Progenitor cell of endocrine pancreas (in vitro differentiated cells): ENCODE results near the gene PCLO. TPM values are rescaled to one million over a fixed set of nuclear protein-coding genes. Genes with fewer than 3 reads are reported as not detected.

Source experiments
- DNase-seq: peaks from one replicate; pipeline ENCODE4 v3.0.0; 2021; ENCODE audit warnings: low spot score; ENCODE audit not compliant: unreplicated experiment
- H3K27ac Mint-ChIP-seq: 2 replicates; pipeline ENCODE4 v1.8.0; 2021; ENCODE audit warnings: mild to moderate bottlenecking, moderate library complexity, mixed read lengths
- H3K27me3 Mint-ChIP-seq: 2 replicates; pipeline ENCODE4 v1.8.0; 2021; ENCODE audit warnings: mixed read lengths
- H3K36me3 Mint-ChIP-seq: 2 replicates; pipeline ENCODE4 v1.8.0; 2022; ENCODE audit warnings: mixed read lengths; ENCODE audit not compliant: insufficient read depth
- H3K4me1 Mint-ChIP-seq: 2 replicates; pipeline ENCODE4 v1.8.0; 2021; ENCODE audit warnings: low read depth, mixed read lengths
- H3K4me3 Mint-ChIP-seq: 2 replicates; pipeline ENCODE4 v1.8.0; 2021; ENCODE audit warnings: low read depth, mild to moderate bottlenecking, moderate library complexity, mixed read lengths
- H3K9me3 Mint-ChIP-seq: 2 replicates; pipeline ENCODE4 v1.8.0; 2021; ENCODE audit warnings: low read depth, mixed read lengths
- CTCF ChIP-seq: fragments of 200-600 bp; sonication (generic); IDR thresholded peaks from one replicate; pipeline ENCODE4 v1.5.0; 2021; ENCODE audit warnings: antibody characterized with exemption, mild to moderate bottlenecking; ENCODE audit not compliant: unreplicated experiment
- total RNA-seq: library from RNA; stranded (reverse); gene quantifications from 2 replicates; pipeline ENCODE4 v1.2.1, GENCODE V29; 2021

PCLO gene
- total RNA-seq, 1 donor from 2014 or later = 11.9 TPM

DNA sequence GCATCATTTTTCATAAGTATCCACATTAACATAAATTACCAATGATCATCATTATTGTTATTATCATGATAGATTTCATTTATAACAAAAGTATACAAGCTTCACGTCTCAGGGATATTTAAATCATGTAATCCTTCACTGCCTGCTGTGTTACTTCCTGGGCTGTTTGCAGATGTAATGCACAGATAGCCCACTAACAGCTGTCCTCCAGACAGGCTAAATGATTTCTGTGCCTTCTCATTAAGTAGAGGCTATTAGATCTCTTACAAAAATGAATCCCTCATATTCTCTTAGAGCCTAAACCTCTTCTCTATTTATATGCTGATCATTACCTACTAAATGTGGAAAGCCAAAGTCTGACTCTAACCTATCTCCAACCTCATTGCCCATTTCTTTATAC is 9.3 kb downstream of the PCLO start:
- Mint-ChIP-seq H3K36me3 (peaks cover 10% of the 10 kb centered on the region), H3K4me3 (no peak overlapping the region), H3K4me1 (no peaks in the 10 kb centered on the region), H3K27ac (no peak overlapping the region), H3K27me3 (no peaks in the 10 kb centered on the region), H3K9me3 (no peaks in the 10 kb centered on the region)
- no peak for DNase-seq
- no peak for TF ChIP-seq CTCF

- no peak overlapping the region for H3K27ac Mint-ChIP-seq
- H3K9me3 Mint-ChIP-seq = no peaks in the 10 kb centered on the region
- no peak for TF ChIP-seq CTCF
- H3K27me3 Mint-ChIP-seq = no peaks in the 10 kb centered on the region
- H3K4me3 Mint-ChIP-seq = no peak overlapping the region
- H3K36me3 Mint-ChIP-seq = peaks cover 7% of the 10 kb centered on the region
- H3K4me1 Mint-ChIP-seq = no peaks in the 10 kb centered on the region
- no peak for DNase-seq
Observed at GRCh38 chr7:83150310-83150709, 12.4 kb downstream of the PCLO start.

DNA sequence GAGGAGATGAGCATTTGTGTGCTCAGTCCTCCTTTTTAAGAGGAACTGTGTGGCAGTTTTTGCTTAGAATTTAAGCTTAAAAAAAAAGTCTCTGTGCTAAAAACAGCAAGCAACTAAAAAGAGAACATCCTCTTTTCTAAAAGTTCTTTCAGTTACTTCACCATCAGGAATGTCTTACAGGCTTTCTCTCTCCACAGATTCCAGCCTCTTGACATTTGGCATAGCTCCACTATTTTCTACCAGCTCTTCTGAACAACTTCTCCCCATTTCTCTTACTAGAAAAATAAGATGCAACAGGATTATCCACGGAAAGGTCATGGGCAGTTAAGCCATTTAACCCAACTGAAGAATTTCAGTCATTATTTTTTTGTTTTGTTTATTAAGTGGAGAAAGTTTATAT is 13.2 kb downstream of the PCLO start:
- Mint-ChIP-seq H3K36me3 (peaks cover 4% of the 10 kb centered on the region), H3K9me3 (no peaks in the 10 kb centered on the region), H3K4me3 (no peak overlapping the region), H3K27me3 (no peaks in the 10 kb centered on the region), H3K27ac (no peak overlapping the region), H3K4me1 (no peaks in the 10 kb centered on the region)
- TF ChIP-seq CTCF = no peak
- DNase-seq = no peak

DNA sequence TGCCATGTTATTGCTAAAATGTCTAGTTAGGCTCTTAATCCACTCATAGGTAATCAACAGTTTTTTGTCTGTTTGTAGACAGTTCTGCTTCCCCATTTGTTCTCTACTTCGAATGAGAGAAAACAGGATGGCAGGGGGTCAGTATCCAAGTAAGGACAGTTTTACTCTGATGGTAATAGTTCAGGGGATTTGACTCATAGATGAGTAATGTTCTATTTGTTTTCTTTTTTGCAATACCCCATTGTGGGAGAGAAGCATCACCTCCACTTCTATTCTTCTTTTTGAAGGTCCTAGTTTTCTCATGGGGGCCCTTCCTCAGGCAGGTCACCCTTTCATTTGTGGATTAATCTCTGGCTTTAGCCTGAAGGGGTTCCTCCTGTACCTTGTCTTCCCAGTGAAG is 13.9 kb downstream of the PCLO start:
- no peaks in the 10 kb centered on the region for H3K27me3 Mint-ChIP-seq
- no peak overlapping the region for H3K27ac Mint-ChIP-seq
- no peaks in the 10 kb centered on the region for H3K9me3 Mint-ChIP-seq
- H3K36me3 Mint-ChIP-seq = peaks cover 4% of the 10 kb centered on the region
- H3K4me3 Mint-ChIP-seq = no peak overlapping the region
- DNase-seq = no peak
- no peak for TF ChIP-seq CTCF
- H3K4me1 Mint-ChIP-seq = no peaks in the 10 kb centered on the region

DNA sequence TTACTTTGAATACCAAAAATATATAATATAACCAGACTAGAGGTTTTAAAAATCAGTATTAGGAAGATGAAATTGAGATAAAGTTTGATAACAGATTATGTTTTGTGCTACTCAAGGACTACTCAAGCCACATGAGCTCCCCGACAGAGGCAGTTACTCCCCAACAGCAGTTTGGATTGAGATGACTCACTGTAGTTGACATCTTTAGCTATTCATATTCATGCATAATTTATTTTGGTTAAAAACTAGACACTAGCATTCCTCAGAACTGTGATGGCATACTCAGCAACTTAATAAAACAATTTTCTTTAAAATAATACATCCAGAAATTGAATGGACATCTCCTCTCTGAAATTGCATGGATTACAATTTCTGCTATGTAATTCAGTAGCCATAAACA is 19.6 kb downstream of the PCLO start:
- no peaks in the 10 kb centered on the region for H3K4me1 Mint-ChIP-seq
- no peak overlapping the region for H3K27ac Mint-ChIP-seq
- DNase-seq = no peak
- H3K36me3 Mint-ChIP-seq = no peaks in the 10 kb centered on the region
- no peaks in the 10 kb centered on the region for H3K27me3 Mint-ChIP-seq
- H3K9me3 Mint-ChIP-seq = no peaks in the 10 kb centered on the region
- no peak overlapping the region for H3K4me3 Mint-ChIP-seq
- TF ChIP-seq CTCF = no peak
